IPS-NIHi7 (cell line): ENCODE measurements around the gene DOCK9.
"Not testable (repeated sequence)": the region's sequence is repeated elsewhere in the genome, so short reads cannot be mapped to it uniquely, and the experiment has no call there.

Experiments used
- DNase-seq: peaks from one replicate; pipeline ENCODE4 v3.0.0; 2012; ENCODE audit warnings: mixed read lengths; ENCODE audit errors: extremely low spot score

The DOCK9 gene

DNA sequence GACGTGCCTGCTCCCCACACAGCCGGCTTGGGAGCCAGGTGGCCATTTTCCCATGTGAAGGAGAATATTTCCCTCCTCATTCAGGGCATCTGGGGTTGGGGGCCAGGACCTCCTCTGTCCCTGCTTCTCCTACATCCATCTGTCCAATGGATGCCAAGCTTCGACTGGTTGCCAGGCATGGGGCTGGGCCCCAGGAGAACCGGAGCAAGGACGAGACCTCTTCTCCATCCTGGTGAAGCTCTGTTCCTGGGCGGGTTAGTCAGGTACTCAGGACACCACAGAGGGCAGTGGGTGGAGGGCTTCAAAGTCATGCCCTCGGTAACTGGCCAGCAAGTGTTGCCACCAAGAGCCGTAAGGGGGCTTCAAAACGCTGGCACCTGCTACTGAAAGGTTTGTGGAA, 203.1 kb downstream of the DOCK9 start:
- no peak for DNase-seq

DNA sequence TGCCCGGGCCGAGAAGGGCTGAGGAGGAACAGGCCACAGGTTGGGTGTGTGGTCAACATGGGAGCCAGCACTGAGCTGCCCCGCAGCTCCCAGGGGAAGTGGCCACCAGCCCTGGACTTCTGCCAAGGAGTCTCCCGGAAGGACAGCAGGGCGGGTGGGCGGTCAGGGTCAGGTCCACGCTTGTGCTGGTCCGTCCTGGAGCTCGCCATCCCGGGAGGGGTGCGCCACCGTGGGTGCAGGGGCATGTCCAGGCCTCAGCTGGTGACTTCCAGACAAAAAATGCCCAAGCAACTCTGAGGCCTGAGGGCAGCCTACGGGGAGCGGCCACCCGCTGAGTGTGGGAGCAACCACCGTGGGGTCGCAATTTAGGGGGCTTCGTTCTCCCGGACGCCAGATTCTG, 203.9 kb downstream of the DOCK9 start:
- DNase-seq: no peak

DNA sequence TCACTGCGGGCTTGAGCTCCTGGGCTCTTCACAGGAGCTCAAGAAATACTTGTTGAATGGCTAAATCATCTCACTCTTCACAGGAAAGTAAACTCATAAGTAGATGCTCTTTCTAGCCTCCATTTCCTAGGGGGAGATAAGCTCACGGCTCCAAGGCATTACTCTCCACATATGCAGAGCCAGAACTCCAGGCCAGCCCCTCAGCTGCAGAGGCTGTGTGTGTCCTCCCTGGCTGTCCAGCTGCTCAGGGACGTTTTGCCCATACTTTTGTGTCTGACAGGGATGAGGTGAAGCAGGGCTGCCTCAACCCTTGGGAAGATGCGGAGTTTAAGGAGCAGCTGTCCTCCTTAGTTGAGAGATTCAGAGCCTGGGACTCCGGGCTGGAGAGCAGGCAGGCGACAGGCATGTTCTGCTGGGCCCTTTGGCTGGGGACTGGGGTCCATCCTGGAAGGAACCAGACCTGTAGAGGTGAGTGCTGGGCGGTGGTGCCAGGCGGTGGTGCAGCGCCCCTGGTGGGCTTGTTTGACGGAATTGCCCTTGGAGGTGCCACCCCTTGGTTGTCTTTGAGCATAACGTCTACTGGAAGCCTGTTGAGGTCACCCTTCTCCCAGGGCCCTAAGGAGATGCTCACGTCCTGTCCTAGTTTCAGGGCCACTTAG, 204.9 kb downstream of the DOCK9 start:
- peak; percentile 62 for DNase-seq

DNA sequence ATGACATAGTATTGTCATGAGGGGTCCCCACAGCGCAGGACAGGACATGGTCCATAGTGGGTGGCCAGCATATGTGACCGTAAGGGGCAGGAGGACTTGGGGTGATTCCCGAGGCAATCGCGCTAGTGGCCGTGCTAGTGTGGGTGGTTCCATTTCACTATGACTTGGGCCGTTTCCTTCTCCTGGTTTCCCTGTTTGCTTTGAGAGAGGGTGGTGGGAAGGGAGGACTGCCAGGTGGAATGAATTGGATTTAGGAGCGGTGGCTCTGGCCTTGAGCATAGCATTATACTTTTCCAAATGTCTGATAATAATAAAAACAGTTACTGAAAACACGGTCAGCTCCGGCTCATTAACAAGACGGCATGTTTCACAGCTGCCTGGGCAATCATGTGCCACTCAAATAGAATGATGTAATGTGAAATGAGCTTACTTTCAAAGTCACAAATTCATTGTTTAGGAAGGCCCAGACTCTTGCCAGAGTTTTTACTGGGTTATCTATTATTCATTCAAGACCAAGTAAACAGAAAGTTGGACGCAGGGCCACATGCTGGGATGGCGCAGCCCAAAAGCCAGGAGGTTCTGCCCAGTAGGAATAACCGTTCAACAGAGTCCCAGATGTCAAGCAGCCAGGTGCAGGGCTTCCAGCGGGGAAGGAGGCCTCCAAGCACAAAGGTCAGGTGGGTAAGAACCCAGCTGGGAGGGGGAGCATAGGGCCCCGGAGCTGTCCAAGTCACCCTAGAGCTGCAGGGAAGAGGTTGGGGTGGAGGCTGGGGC, 205.8 kb downstream of the DOCK9 start:
- DNase-seq: no peak

DNA sequence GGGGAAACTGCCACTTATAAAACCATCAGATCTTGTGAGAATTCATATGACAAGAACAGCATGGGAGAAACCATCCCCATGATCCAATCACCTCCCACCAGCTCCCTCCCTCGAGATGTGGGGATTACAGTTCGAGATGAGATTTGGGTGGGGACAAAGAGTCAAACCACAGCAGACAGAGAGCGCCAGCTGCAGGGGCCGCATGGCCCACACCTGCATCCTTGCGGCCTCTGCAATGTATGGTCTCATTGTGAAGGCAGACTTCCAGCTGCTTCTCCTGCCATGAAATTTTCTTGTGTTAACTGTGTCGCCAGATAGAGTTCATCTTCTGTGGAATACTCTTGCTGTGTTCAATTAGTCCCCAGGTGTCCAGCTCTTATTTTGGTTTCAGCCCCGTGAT, 208.1 kb downstream of the DOCK9 start:
- DNase-seq: no peak

DNA sequence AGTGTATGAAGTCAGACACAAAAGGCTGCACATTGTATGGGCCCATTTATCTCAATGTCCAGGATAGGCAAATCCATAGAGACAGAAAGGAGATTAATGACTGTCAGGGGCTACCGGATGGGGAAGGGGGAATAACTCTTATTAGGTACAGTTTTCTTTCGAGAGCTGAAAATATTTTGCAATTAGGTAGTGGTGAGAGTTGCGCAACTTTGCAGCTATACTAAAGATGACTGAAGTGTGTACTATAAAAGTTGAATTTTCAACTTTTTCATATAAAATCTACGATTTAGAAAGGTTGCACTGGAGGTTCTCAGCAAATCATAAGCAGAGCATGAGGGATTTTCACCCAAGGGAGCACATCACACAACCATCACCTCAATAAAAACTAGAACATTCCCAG, 209.3 kb downstream of the DOCK9 start:
- no peak for DNase-seq

DNA sequence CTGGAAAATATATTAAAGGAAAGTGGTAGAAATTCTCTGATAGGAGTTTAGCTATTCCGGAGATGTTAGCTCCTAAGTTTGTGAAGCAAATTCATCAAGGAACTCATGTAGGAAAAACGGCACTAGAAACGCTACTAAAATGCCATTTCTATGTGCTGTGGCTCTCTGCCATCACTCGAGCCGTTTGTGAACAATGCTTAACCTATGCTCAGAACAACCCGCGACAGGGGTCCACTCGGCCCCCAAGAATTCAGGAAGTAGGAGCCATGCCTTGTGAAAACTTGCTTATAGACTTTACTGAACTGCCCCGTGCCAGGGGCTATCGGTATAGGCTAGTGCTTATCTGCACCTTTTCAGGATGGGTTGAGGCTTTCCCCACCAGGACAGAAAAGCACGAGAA, 211.2 kb downstream of the DOCK9 start:
- DNase-seq: no peak

DNA sequence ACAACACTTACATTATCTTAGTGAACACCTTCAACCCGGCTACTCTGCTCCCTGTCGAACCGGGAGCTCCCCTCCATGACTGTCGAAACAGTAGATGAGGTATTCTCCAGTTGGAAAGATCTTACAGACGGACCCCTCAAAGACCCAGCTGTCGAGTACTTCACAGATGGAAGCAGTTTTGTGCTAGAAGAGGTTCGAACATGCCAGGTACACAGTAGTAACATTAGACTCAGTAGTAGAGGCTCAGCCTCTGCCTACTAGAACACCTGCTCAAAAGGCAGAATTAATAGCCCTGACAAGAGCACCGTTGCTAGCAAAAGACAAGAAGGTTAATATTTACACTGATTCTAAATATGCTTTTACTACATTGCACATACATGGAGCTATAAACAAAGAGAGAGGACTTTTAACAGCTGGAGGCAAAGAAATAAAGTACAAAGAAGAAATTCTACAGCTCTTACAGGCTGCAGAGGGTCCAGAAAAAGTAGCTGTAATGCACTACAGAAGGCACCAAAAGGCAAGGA, 211.8 kb downstream of the DOCK9 start:
- no peak for DNase-seq

DNA sequence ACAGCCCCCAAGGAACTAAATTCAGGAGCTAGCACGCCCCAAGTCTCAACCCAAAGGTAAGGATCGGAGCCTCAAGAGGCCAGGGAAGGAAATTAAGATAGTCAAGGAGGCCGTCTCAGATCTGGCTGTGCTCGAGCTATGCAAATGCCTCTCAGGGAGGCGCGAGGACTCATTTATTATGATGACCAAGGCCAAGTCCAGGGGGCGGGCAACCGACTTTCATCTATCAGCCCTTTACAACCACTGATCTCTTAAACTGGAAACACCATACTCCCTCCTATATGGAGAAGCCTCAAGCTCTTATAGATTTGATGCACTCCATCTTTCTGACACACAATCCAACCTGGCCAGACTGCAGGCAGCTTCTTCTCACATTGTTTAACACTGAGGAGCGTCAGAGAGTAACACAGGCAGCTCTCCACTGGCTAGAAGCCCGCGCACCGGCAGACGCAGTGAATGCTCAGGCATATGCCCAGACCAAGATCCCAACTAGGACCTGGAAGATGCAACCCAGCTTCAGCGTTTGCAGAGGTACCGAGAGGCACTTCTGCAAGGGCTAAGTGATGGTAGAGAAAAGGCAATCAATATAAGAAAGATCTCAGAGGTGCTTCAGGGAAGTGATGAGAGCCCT, 215.8 kb downstream of the DOCK9 start:
- no peak for DNase-seq

DNA sequence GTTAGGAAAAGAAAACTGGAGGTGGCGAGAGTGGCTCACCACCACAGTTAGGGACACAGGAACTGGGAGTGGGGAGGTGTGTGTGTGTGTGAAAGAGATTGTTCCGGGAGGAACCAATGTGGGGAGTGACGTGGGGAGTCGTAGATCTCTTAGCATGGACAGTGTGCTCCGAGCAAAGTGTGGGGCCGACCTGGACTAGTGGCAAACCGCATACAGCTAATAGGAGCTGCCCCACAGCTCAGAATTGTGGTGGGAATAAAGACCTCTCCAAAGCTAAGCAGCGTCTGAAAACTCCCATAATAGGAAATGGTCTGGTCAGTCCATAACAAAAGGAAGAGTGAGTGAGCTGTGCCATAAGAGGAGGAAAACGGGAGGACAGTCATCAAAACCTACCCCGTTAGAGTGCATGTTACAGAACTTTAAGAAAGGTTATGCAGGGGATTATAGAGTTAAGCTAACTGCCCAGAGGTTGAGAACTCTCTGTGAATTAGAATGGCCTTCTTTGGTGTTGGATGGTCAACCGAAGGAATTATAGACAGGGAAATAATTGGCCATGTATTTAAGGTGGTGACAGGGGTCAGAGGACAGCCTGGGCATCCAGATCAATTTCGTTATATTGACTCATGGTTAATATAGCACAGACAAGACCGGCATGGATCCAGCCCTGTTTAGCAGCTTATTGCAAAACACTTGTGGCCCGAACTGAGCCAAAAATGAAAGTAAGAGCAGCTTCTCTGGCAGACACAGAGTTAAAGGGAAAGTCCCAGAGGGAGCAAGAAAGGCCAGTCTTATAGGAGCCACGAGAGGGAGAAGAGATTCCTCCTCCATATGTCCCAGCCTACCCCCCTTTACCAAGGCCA, 216.5 kb downstream of the DOCK9 start:
- no peak for DNase-seq

DNA sequence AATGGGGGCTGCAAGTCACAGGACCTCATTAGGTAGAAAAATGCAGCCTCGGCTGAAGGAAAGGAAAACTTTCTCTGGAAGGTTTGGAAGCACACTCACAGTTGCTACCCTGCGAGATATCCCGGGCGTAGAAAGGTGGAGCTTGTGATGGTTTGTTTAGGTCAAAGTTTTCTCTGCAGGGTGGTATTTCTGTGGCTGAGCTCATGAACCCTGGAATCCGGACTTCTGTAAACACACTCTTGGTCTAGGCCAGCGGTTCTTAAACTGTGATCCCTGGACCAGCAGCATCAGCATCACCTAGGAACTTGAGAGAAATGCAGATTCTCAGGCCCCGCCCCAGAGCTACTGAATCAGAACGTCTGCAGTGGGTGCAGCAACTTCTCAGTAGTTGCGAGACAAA, 222.1 kb downstream of the DOCK9 start:
- DNase-seq: no peak

DNA sequence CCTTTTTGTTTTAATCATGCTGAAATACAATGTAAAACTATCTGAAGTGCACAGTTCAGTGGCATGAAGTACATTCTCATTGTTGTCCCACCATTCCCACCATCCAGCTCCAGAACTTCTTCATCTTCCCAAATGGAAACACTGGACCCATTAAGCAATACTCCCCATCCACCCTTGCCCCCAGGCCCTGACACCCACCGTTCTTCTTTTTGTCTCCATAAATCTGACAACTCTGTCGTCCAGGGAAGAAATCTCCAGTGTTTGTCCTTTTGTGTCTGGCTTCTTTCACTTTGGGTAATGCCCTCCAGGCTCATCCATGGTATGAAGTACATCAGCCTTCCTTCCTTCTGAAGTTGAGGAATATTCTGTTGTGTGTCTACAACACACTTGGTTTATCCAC, 222.7 kb downstream of the DOCK9 start:
- no peak for DNase-seq

DNA sequence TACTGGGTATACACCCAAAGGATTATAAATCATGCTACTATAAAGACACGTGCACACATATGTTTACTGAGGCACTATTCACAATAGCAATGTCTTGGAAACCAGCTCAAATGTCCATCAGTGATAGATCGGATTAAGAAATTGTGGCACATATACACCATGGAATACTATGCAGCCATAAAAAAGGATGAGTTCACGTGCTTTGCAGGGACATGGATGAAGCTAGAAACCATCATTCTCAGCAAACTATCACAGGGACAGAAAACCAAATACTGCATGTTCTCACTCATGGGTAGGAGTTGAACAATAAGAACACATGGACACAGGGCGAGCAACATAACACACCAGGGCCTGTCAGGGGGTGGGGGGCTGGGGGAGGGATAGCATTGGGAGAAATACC, 223.4 kb downstream of the DOCK9 start:
- not testable (repeated sequence) for DNase-seq

DNA sequence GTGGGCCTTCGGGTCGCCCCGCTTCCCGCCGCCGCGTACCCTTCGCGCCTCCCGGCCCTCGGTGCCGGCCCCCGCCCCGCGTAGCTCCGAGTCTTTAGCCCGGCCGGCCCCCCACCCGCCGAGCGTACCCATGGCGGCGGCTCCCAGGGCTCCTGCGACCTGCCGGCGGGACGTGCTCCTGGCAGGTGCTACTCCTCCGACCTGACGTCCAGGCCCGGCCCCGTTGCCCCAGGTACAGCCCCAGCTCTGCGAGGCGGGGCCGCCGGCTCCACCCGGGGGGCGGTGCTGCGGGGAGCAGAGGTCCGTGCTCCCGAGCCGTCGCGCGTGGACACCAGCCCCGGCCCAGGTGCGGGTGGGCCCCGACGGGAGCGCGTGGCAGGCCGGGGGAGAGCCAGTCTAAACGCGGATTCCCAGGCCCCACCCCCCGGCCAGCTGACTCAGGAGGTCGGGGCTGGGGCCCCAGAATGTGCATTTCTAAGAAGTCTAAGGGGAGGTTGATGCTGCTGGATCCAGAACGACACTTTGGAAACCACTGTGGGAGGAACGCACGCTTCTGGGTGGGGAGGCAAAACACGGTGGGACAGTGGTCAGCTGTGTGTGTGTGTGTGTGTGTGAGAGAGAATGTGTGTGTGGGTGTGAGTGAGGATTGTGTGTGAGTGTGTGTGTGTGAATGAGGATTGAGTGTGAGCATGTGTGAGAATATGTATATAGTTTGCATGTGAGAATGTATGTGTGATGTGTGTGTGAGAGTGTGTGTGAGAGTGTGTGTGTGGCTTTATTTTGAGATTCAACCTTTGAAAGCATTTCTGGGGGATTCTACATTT, 225.2 kb downstream of the DOCK9 start, which contains the start of gene SLC15A1:
TSS of gene SLC15A1 (minus strand) at position 206 of the 824 bp plus-strand sequence. CDS start at position 132, 74 bp downstream.
- peak; percentile 53 for DNase-seq

DNA sequence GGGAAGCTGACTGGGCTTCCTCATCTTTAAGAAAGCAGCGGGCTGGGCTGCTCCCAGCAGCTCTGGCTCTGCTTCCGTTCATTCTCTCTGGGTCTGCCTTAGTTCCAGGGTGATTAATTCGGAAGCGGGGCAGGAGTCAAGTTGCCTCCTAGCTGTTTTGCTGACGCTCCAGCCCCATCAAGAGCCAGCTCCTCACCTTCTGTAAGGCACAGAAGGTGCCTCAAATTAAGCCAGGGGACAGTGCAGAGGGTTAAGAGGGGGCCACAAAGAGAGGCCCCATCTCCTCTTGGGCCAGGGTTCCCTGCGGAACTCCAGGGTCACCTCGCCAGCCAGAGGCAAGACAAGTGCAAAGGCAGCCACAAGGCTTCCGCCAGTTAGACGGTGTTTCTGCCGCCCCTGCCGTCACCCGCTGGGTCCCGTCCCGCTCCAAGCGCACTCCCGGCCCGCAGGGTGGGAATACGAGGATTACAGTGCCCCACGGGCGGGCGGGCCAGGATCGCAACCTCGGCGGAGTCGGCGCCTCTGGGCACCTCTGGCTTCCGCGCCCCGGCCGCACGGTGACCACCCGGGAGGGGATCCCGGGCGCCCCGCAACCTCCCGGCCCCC, 225.9 kb downstream of the DOCK9 start:
- peak; percentile 61 for DNase-seq

DNA sequence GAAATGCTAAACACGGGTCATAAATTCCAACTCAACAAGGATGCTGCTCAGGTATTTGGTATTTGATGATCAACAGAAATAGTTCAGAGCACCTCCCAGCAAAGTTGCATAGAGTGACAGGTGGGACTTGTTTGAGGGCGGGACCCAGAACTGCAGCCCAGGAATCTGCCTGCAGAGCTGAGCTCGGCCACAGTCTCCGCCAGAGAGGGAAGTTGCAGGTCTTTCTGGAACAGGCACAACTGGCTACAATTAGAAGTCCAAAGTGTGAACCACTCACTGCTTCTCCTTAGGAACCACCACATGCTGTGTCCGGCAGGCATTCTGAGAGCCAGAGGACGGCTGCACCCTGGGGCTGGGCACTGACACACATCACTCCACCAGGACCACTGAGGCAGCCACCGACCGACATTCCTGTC, 226.5 kb downstream of the DOCK9 start:
- peak; percentile 62 for DNase-seq

DNA sequence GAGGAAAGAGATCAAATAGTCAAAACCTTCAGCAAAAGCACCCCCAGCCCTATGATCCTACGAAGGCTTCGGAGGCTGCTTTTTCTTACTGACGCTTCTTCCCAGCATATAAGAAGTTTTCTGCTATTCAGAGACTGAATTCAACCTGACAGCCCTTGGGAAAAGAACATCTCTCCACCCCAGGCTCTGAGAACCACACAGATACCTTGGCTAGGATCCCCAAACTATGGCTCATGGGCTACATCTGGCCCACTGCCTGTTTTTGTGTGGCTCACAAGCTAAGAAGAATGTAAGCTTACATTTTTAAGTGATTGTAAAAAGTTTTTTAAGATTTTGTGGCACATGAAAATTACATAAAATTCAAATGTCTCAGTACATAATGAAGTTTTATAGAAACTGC, 228.4 kb downstream of the DOCK9 start:
- DNase-seq: no peak

DNA sequence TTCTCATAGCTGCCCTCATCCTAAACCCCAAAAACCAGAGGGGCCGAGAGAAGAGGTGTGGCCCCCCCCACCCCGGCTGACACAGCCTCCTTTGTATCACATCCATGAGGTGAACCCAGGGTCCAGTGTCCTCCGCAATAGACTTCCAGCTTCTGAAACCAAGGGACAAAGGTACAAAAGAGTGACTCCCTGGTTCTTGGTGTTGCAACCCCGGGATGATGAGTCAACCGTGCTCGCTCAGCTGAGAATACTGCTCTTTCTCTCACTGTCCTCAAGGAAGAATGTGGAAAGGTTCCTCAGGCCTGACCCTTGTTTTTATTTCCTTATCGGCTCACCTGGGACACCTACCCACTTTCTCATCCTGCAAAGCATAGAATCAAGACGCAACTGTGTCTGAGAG, 230.9 kb downstream of the DOCK9 start:
- DNase-seq: no peak
